HepG2 (cell line): ENCODE results near the gene CERS6. TPM values are rescaled to one million over a fixed set of nuclear protein-coding genes. Genes with fewer than 3 reads are reported as not detected.

Experiments used
- ATAC-seq: fragments of 200-7000 bp; cut with Tn5 transposase; 3 replicates; pipeline ENCODE4 v1.9.1; 2020; ENCODE audit warnings: mild to moderate bottlenecking, moderate library complexity
- BruUV-seq: library from RNA; stranded (reverse); fragments of 400-500 nt; replicated peaks from 2 replicates; lab custom pipeline; 2021; lab: Mats Ljungman, UMichigan
- CTCF ChIA-PET: fragments of 300-600 bp; formaldehyde crosslinking; extraction: SDS; loops from one replicate; lab custom pipeline; 2021; ENCODE audit warnings: low total read pairs, inconsistent platforms, low intra/inter-chr PET ratio; lab: Yijun Ruan, JAX
- POLR2A ChIA-PET: fragments of 350-600 bp; sonication (Branson Sonifier 250); formaldehyde crosslinking; loops from one replicate; lab custom pipeline; 2020; ENCODE audit warnings: antibody characterized with exemption, inconsistent platforms; lab: Yijun Ruan, JAX
- DNase-seq: peaks from one replicate; pipeline ENCODE4 v3.0.0-alpha.2; 2015; ENCODE audit warnings: low spot score
- FAIRE-seq: peaks from 3 replicates; lab custom pipeline; 2011; peaks lifted over from hg19 to GRCh38; lab: Jason Lieb, UNC
- H2AFZ ChIP-seq: one replicate; pipeline ENCODE4 v1.6.1; 2011; ENCODE audit warnings: low read length, inconsistent platforms
- H3K27ac ChIP-seq: fragments of 300-600 bp; 3 replicates; pipeline ENCODE4 v1.8.0; 2011; ENCODE audit warnings: mixed run types, mild to moderate bottlenecking, mixed read lengths, low read length, inconsistent platforms; ENCODE audit not compliant: insufficient read depth; ENCODE audit errors: extremely low read length
- H3K27me3 ChIP-seq, 2 experiments: fragments of 200-600 bp in 1 of 2; 2 replicates in 1 of 2; 3 replicates in 1 of 2; pipeline versions ENCODE4 v1.6.0 to v1.8.0; 2011; ENCODE audit warnings: low read length in 2 of 2, mild to moderate bottlenecking in 2 of 2, moderate library complexity in 2 of 2, inconsistent platforms in 1 of 2; ENCODE audit not compliant: insufficient read depth in 2 of 2, control insufficient read depth in 1 of 2
- H3K36me3 ChIP-seq, 2 experiments: fragments of 200-600 bp in 1 of 2; replicated peaks in 1 of 2; 2 replicates in 1 of 2; 3 replicates in 1 of 2; pipeline versions ENCODE4 v1.5.1 to v1.8.0; 2011; ENCODE audit warnings: low read length in 2 of 2, inconsistent platforms in 1 of 2; ENCODE audit not compliant: insufficient read depth in 2 of 2, control insufficient read depth in 1 of 2
- H3K4me1 ChIP-seq: 2 replicates; pipeline ENCODE4 v1.5.1; 2012; ENCODE audit warnings: low read length, inconsistent platforms; ENCODE audit not compliant: insufficient read depth
- H3K4me2 ChIP-seq: 2 replicates; pipeline ENCODE4 v1.6.0; 2011; ENCODE audit warnings: low read depth, low read length, inconsistent platforms
- H3K4me3 ChIP-seq, 3 experiments: fragments of 200-600 bp in 1 of 3; sonication (generic), shearing (Covaris generic) in 1 of 3; replicated peaks in 1 of 3; 2 replicates each; pipeline ENCODE4 v1.5.1; 2011 to 2016; ENCODE audit warnings: low read length in 3 of 3, inconsistent platforms in 2 of 3, low read depth in 2 of 3, mild to moderate bottlenecking in 2 of 3, control low read depth in 1 of 3, mixed read lengths in 1 of 3; ENCODE audit not compliant: insufficient read depth in 1 of 3
- H3K79me2 ChIP-seq: one replicate; pipeline ENCODE4 v1.6.1; 2011; ENCODE audit warnings: low read length, inconsistent platforms; ENCODE audit not compliant: insufficient read depth
- H3K9ac ChIP-seq: 2 replicates; pipeline ENCODE4 v1.6.0; 2011; ENCODE audit warnings: mild to moderate bottlenecking, low read depth, low read length, inconsistent platforms; ENCODE audit not compliant: insufficient read depth
- H3K9me3 ChIP-seq: 2 replicates; pipeline ENCODE4 v1.5.1; 2012; ENCODE audit warnings: mild to moderate bottlenecking, low read length
- H4K20me1 ChIP-seq: 2 replicates; pipeline ENCODE4 v1.6.0; 2011; ENCODE audit warnings: inconsistent platforms, mild to moderate bottlenecking, low read length, moderate library complexity; ENCODE audit not compliant: insufficient read depth
- BRCA1 ChIP-seq: sonication (generic); formaldehyde crosslinking; IDR thresholded peaks from 2 replicates; pipeline ENCODE4 v1.4.0; 2020; ENCODE audit warnings: missing genetic modification reagents
- EHMT2 ChIP-seq: fragments of 200-600 bp; sonication (generic); IDR thresholded peaks from 2 replicates; pipeline ENCODE4 v1.7.0; 2017; ENCODE audit warnings: antibody characterized with exemption, low read depth, low read length, borderline replicate concordance
- ERF ChIP-seq: IDR thresholded peaks from 2 replicates; pipeline ENCODE4 v1.6.1; 2018; ENCODE audit warnings: missing biosample characterization, missing genetic modification reagents
- FIP1L1 ChIP-seq: fragments of 200-400 bp; formaldehyde crosslinking; IDR thresholded peaks from 2 replicates; pipeline ENCODE4 v1.6.1; 2018; ENCODE audit warnings: low read depth, mild to moderate bottlenecking, low read length, moderate library complexity, borderline replicate concordance; ENCODE audit not compliant: insufficient read depth
- PRMT3 ChIP-seq: sonication (generic); formaldehyde crosslinking; IDR thresholded peaks from 2 replicates; pipeline ENCODE4 v1.8.1; 2022; ENCODE audit warnings: low read depth, mild to moderate bottlenecking, moderate library complexity, missing genetic modification reagents, borderline replicate concordance
- ZGPAT ChIP-seq: IDR thresholded peaks from 2 replicates; pipeline ENCODE4 v1.6.1; 2016; ENCODE audit warnings: mild to moderate bottlenecking
- ZMYM2 ChIP-seq: sonication (generic); formaldehyde crosslinking; IDR thresholded peaks from 2 replicates; pipeline ENCODE4 v1.8.0; 2022; ENCODE audit warnings: mild to moderate bottlenecking, missing genetic modification reagents
- ZNF124 ChIP-seq: sonication (generic); formaldehyde crosslinking; IDR thresholded peaks from 2 replicates; pipeline ENCODE4 v1.4.0; 2020; ENCODE audit warnings: missing genetic modification reagents
- ZNF296 ChIP-seq: sonication (generic); formaldehyde crosslinking; conservative IDR thresholded peaks from 2 replicates; pipeline ENCODE4 v1.5.0; 2020; ENCODE audit warnings: mild to moderate bottlenecking, missing genetic modification reagents
- ZNF326 ChIP-seq: sonication (generic); formaldehyde crosslinking; IDR thresholded peaks from 2 replicates; pipeline ENCODE4 v1.4.0; 2020; ENCODE audit warnings: missing genetic modification reagents, borderline replicate concordance
- ZNF614 ChIP-seq: IDR thresholded peaks from 2 replicates; pipeline ENCODE4 v1.6.1; 2018; ENCODE audit warnings: missing biosample characterization, missing genetic modification reagents, inconsistent platforms, borderline replicate concordance
- ZNF660 ChIP-seq: sonication (generic); formaldehyde crosslinking; IDR thresholded peaks from 2 replicates; pipeline ENCODE4 v1.5.1; 2020; ENCODE audit warnings: mild to moderate bottlenecking, low read depth, missing genetic modification reagents, borderline replicate concordance
- ZSCAN21 ChIP-seq: sonication (generic); formaldehyde crosslinking; IDR thresholded peaks from 2 replicates; pipeline ENCODE4 v1.8.0; 2022; ENCODE audit warnings: mild to moderate bottlenecking, missing genetic modification reagents, moderate library complexity, borderline replicate concordance
- ZXDC ChIP-seq: sonication (generic); formaldehyde crosslinking; IDR thresholded peaks from 2 replicates; pipeline ENCODE4 v1.5.0; 2020; ENCODE audit warnings: mild to moderate bottlenecking, missing genetic modification reagents
- WGBS: methylation state at CpG from one replicate; pipeline ENCODE4 v1.1.6; 2017; ENCODE audit warnings: low lambda C conversion rate; 5-methylcytosine and 5-hydroxymethylcytosine counted together
- in situ Hi-C: cut with HindIII; loops from 2 replicates; pipeline ENCODE4 v1.10.0; 2017; ENCODE audit warnings: low pct_unique_long_range_greater_than_20kb; ENCODE audit not compliant: extremely low pct_ligation_motif_present
- intact Hi-C: fragments of 100-400 bp; cut with micrococcal nuclease; formaldehyde crosslinking; loops from one replicate; pipeline ENCODE4 v1.10.0; 2022; ENCODE audit not compliant: unreplicated experiment
- polyA plus RNA-seq, 8 experiments: library from polyadenylated mRNA; depleted of rRNA in 3 of 8; stranded (reverse) in 7 of 8; unstranded in 1 of 8; fragments of >200 nt; fragmentation: Illumina TruSeq in 4 of 8; extraction: Trizol in 4 of 8; gene quantifications; 2 replicates each; pipeline versions ENCODE4 v1.2.1 to v1.2.3, GENCODE V29; 2011 to 2016; ENCODE audit warnings: low read depth in 4 of 8, missing spikeins in 1 of 8, mixed read lengths in 1 of 8; ENCODE audit not compliant: insufficient read depth in 1 of 8
- total RNA-seq, 5 experiments: library from RNA; depleted of rRNA; stranded (reverse); fragments of >200 nt; fragmentation: Illumina TruSeq; extraction: Trizol; gene quantifications; 2 replicates each; pipeline ENCODE4 v1.2.3, GENCODE V29; 2016; ENCODE audit warnings: low read depth in 1 of 5
- TF ChIP-seq, protein P1 (sequence below): sonication (generic); formaldehyde crosslinking; IDR thresholded peaks from 2 replicates; pipeline ENCODE4 v1.5.1; 2020; ENCODE audit warnings: mild to moderate bottlenecking, missing genetic modification reagents, moderate library complexity
- TF ChIP-seq, protein P2 (sequence below): sonication (generic); formaldehyde crosslinking; IDR thresholded peaks from 2 replicates; pipeline ENCODE4 v1.8.1; 2023; ENCODE audit warnings: mild to moderate bottlenecking, missing genetic modification reagents, borderline replicate concordance

Gene CERS6
- total and polyA plus RNA-seq, 2 of the 13 experiments (the other 11 are each of a cell fraction or from before 2014, with no cell fraction given): 10.1 to 20.3 TPM

GRCh38 chr2:168796583-168797285 lies 340.7 kb downstream of the CERS6 start:
- no peak for ATAC-seq
- TF ChIP-seq, protein P1, sequence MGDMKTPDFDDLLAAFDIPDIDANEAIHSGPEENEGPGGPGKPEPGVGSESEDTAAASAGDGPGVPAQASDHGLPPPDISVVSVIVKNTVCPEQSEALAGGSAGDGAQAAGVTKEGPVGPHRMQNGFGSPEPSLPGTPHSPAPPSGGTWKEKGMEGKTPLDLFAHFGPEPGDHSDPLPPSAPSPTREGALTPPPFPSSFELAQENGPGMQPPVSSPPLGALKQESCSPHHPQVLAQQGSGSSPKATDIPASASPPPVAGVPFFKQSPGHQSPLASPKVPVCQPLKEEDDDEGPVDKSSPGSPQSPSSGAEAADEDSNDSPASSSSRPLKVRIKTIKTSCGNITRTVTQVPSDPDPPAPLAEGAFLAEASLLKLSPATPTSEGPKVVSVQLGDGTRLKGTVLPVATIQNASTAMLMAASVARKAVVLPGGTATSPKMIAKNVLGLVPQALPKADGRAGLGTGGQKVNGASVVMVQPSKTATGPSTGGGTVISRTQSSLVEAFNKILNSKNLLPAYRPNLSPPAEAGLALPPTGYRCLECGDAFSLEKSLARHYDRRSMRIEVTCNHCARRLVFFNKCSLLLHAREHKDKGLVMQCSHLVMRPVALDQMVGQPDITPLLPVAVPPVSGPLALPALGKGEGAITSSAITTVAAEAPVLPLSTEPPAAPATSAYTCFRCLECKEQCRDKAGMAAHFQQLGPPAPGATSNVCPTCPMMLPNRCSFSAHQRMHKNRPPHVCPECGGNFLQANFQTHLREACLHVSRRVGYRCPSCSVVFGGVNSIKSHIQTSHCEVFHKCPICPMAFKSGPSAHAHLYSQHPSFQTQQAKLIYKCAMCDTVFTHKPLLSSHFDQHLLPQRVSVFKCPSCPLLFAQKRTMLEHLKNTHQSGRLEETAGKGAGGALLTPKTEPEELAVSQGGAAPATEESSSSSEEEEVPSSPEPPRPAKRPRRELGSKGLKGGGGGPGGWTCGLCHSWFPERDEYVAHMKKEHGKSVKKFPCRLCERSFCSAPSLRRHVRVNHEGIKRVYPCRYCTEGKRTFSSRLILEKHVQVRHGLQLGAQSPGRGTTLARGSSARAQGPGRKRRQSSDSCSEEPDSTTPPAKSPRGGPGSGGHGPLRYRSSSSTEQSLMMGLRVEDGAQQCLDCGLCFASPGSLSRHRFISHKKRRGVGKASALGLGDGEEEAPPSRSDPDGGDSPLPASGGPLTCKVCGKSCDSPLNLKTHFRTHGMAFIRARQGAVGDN: no peak
- TF ChIP-seq ZNF614 (CRISPR knock-in tag): no peak
- TF ChIP-seq, protein P2, sequence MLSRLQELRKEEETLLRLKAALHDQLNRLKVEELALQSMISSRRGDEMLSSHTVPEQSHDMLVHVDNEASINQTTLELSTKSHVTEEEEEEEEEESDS (CRISPR knock-in tag): no peak
- TF ChIP-seq ERF: no peak
- no peak for TF ChIP-seq BRCA1
- no peak for TF ChIP-seq ZXDC
- TF ChIP-seq ZNF326 (CRISPR knock-in tag): no peak
- TF ChIP-seq ZNF296 (CRISPR knock-in tag): no peak
- TF ChIP-seq ZGPAT: no peak
- TF ChIP-seq ZMYM2 (CRISPR knock-in tag): no peak
- no peak for TF ChIP-seq ZNF124 (CRISPR knock-in tag)
- no peak for TF ChIP-seq EHMT2
- no peak for TF ChIP-seq FIP1L1
- no peak for TF ChIP-seq ZSCAN21 (CRISPR knock-in tag)
- TF ChIP-seq ZNF660 (CRISPR knock-in tag): no peak
- no peak for TF ChIP-seq PRMT3 (CRISPR knock-in tag)

More at GRCh38 chr2:168796583-168797285, 340.7 kb downstream of the CERS6 start:
- H3K36me3 ChIP-seq: no peaks in the 10 kb centered on the region
- no peaks in the 10 kb centered on the region for H3K9me3 ChIP-seq
- H4K20me1 ChIP-seq: no peaks in the 10 kb centered on the region
- in situ Hi-C loops: no loop called here
- ChIA-PET POLR2A (no interaction called here), CTCF (no interaction called here)
- no peak overlapping the region for H3K27ac ChIP-seq
- H3K4me1 ChIP-seq: peaks cover under 1% of the 10 kb centered on the region
- no peak overlapping the region for H3K4me3 ChIP-seq
- whole genome bisulfite sequencing: 41% methylated on average over 8 of the region's 8 CpGs
- no TSS peak for BruUV-seq
- no peaks in the 10 kb centered on the region; a peak in 1 of 5 replicates for H3K27me3 ChIP-seq
- H3K4me2 ChIP-seq: no peak overlapping the region
- no peaks in the 10 kb centered on the region for H3K79me2 ChIP-seq
- no peak overlapping the region for H3K9ac ChIP-seq
- H2AFZ ChIP-seq: no peak overlapping the region
- intact Hi-C loops: no loop called here
- no peak for DNase-seq
- peak; percentile 43 for FAIRE-seq
